Embryonic facial prominence (tissue), 1 donor: ENCODE results near the gene ROR2.
A peak's percentile ranks its signal among the peaks of the same experiment; 100 is the strongest.
"Not testable (repeated sequence)": the region's sequence is repeated elsewhere in the genome, so short reads cannot be mapped to it uniquely, and the experiment has no call there.

Source experiments
- DNase-seq: peaks from one replicate; pipeline ENCODE4 v3.0.0-alpha.2; 2016; ENCODE audit errors: extremely low spot score

The ROR2 gene

DNA sequence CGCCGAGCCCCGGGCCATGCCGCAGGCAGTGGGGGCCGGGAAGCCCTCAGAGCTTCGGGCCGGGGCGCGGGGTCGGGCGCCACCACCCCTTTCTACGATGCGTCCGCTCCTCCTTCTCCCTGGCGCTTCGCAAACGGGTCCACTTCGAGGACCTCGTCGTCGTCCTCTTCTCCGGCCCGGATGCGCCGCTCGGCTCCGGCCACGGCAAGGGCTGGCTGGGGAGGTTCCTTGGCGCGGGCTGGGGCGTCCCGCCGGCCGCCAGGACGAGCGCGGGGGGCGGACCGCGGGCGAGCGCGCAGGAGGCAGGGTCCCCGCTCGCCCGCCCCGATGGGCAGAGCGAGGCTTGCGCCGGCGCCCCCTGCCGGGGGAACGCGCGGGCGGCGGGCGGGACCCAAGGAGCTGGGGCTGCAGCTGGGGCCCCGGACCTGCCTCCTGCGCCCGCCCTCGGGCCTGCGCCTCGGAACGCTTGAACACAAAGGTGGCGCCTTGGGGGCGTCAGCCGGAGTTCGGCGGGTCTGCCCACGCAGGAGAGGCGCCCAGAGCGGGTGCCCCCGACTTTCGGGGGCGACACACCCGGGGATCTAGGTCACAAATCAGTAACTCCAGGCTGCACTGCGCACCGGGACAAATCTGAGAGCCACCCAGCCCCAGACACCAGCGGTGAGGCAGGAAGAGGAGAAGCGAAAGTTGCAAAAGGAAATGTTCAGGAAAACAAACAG lies at the start of gene ROR2:
ROR2 (minus strand) TSS at position 283 of the 719 bp plus-strand sequence.
- DNase-seq, result no peak

DNA sequence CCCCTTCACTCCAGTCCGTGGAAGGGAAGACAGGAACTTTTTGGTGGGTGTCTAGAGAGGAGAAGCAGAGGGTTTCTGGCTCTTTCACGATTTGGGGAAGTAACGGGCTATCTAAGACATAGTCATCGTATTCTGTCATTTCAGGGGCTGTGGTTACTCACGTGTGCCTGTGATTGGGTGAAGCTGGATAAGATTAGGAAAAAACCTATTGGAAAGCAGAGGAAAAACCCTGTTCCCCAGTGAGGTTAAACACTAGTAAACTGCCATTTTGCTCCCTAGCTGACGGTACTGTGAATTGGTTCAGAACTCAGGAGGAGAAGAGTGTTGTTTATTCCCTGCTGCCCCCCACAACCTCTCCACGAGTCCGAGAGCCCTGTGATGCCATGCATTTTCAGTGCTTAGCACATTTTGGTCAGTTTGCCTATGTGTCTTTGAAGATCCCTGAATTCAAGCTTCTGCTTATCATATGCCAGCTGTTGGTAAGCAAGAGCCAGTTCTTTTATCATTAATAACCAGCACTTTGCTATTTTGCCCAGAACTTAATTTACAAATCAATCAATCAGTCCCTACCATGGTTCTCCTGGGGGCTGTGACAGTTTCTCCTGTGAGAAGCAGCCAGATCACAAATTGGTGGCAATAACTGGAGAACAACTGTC lies 45.1 kb upstream of the ROR2 start:
- DNase-seq, result no peak

DNA sequence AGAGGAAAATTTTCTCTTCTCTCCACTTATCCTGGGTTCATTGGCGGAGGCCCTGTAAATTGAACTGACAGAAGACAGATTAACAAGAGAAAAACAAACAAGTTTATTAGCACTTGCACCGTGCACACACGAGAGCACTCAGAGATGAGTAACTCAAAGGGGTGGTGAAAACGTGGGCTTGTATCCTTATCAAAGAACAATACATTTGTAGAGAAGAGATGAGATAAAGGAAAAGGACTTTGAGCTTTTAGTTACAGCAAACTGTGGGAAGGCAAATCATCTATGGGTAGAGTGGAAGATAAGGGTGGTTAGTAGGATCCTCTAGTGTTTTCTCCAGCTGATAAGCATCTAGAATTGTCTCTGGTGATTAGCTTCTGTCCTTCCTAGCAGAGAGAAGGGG lies 44.4 kb upstream of the ROR2 start:
- DNase-seq, result no peak

DNA sequence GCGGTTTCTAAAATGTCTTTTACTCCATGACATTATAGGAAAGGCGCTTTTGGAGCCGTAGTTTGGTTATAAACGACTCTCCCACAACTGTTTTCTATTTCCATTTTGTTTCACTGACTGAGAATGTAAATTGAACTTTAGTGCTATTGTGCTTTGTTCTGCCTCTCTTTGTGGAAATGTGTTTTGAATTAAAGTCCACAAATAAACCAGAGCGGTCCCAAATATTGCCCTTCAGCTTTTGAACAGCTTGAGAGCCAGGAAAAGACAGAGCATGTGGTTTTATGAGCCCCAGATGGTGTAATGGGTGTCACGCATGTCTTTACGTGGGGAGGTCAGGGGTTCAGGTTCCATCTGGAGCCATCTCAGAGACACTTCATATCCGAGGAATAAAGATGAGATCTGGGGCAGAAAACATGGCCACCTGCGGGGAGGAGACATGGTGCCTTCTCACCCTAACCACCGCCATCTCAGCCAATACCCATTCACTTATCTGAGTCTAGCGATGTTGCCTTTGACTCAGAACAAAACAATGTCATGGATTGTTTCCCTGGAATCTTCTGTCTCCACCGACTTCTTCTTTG lies 42.5 kb upstream of the ROR2 start:
- peak; percentile 77 for DNase-seq

DNA sequence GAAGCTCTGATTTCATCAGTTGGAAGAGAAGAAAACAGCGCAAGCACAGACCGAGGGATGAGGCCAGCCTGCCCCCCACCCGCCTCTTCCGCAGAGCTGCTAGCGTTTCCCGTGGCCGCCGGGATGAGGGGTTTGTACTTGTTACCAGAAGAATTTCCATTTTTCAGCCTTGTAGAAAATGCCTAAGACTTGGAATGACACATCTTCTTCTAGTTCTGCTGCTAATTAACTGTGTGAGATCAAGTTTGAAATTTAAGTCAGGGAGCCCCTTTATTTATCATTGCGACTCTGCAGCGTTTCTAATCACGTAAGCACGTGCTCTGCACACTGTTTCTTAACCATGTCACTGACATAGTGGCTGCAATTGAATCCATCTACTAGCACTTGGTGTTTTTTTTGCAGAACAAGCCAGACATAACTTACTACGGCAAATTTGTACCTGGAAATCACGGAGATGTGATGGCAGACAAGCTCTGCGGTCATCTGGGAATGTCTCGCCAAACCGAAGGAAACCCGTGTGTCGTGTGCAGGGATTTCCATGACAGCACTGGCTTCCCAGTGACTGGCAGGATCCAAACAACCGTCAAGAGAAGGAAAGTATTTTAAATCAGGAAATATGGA lies 41.8 kb upstream of the ROR2 start:
- peak; percentile 67 for DNase-seq

DNA sequence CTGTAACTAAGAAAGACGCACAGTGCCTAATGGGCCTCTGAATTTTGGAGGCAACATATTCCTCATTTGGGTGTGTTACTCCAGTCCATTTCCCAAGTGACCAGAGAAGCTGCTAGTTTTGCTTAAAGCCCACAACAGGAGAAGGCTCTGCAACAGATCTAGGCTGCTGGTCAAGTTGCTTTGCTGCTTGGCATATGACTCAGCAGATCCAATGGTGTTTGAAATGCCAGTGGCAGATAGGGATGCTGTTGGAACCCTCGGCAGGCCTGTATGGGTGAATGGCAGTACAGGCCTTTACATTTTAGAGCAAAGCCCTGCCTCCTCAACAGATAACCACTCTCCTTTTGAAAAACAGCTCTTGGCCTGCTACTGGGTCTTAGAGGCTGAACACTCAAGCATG lies 36.2 kb upstream of the ROR2 start:
- no peak for DNase-seq

DNA sequence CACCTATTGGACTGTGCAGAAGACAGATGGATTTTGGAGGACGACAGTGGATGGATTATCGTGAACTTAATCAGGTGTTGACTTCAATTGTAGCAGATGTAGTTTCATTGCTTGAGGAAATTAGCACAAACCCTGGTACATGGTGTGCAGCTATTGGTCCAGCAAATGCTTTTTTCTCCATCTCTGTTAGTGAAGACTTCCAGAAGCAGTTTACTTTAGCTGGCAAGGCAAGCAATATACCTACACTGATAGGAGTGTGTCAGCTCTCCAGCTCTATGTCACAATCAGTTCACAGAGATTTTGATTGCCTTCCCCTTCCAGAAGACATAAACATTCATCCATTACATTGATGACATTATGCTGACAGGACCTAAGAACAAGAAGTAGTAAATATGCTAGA lies 35.7 kb upstream of the ROR2 start:
- no peak for DNase-seq

DNA sequence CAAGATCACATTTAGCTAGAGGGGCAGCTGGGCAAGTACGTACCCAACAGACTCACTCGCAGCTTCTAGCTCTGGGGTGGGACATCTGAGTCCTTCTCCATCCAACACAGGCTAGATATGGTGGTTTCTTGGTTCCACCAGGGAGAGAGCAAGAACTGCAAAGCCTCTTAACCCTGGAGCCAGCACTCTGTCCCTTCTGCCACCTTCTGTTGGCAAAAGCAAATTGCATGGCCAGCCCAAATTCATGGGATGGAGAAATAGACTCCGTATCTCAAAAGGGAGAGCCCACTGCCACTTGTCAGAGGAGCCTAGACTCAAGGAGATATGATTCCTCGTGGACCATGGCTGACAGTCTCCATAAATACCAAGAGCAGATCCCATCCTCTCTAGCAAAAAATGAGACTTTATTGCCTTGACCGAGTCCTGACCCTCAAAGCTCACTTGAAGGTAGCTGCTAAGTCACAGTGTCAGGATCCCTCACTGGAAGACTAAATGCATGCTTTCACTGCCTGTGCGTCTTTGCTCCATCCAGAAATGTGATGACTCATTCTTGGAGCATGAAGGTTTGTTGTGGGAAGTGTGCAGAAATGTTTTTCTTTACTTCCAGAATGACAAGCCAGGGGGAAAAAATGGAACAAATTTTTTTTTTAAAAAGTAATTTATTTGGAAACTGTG lies 28.8 kb upstream of the ROR2 start:
- no peak for DNase-seq

DNA sequence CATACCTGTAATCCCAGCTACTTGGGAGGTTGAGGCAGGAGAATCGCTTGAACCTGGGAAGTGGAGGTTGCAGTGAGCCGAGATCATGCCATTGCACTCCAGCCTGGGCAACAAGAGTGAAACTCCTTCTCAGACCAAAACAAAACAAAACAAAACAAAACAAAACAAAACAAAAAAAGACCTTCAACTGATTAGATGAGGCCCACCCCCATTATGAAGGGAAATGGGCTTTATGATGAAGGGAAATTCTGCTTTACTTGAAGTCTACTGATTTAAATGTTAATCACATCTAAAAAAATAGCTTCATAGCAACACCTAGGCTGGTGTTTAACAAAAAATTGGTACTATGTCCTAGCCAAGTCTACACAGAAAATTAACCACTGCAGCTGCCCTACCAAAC lies 25.2 kb upstream of the ROR2 start:
- DNase-seq, result not testable (repeated sequence)

DNA sequence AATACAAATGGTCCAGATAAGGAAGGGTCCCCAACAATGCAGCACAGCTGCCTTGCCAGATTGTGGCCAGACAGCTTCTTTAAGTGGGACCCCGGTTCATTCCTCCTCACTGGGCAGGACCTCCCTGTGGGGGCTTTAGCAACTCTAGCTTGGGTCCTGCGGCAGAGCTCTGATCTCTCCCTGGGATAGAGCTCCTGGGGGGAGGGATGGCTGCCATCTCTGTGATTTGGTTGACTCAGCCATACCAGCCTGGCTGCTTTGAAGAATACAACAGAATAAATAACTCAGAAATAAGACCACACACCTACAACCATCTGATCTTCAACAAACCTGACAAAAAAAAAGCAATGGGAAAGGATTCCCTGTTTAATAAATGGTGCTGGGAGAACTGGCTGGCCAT lies 22.7 kb upstream of the ROR2 start:
- no peak for DNase-seq

DNA sequence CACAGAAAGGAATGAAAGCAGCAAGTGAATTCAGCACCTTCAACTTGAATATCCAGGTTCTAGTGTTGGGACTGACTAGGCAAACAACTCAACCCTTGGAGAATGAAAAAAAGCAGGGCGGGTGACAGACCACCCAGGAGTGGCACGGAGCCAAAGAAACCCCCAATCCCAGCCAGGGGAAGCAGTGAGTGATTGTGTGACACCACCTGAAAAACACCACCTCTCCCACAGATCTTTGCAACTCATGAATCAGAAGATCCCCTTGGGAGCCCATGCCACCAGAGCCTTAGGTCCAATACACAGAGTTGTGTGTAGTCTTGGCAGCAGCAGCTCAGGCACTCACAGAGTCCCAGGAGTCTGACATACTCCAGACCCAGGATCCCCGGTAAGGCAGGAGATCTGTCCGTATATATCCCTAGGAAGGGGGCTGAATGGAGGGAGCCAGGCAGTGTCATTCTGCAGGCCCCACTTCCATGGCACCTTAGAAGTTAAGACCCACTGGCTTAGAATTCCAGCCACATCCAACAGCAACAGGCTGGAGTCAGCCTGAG lies 22.1 kb upstream of the ROR2 start:
- no peak for DNase-seq

DNA sequence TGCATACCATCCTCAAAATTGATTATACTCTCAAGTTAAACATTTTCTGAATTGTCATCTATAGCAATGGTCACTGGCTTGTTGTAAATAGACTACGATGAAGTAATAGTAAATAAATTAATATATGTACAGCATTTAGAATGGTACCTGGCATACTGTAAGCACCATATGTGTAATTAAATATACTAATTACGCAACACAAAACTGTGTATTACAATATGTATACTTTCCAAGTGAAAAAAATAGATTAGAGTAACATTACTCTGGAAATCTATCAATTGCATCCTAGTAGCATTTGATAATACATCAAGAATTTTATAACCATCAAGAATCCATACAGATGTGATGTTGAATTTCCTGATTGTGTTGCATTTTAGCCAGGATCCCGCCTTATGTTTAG lies 17.2 kb upstream of the ROR2 start:
- DNase-seq, result no peak

DNA sequence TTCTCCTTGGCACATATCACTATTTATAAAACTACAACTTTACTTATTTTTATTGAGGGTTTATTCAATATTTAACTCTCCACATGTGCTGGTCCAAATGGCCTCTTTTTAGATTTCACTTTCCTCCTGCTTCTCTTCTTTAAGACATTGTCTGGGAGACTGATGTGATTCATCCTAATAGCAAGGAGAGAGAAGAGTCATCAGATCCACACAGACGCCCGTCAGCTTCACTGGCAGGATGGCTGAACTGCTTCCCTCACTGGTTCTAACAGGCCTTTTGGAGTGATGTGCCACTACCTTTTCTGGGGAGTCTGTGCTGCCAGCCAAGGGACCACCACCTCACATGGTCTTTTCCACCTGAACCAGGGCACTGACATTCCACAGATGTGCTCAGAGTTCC lies 16.5 kb upstream of the ROR2 start:
- DNase-seq, result no peak

DNA sequence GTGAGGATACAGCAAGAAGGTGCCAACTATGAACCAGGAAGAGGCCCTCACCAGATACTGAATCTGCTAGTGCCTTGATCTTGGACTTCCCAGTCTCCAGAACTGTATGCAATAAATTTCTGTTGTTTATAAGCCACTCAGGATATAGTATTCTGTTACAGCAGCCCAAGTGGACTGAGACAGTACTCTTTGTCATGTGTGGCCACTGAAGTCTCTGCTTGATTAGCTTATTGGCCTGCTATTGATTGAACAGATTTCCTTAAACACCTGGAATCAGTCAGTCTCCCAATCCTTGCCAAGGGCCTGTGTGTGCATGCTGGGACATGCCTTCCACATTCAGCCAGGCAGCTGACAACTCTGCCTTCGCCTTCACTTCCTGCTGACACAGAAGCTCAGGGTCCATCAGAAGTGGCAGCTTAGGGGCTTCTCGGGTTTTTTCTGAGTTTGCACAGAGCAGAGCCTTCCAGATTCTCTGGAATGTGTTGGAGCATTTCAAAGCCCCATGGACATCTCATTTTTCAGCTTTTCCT lies 13.7 kb upstream of the ROR2 start:
- DNase-seq, result no peak

DNA sequence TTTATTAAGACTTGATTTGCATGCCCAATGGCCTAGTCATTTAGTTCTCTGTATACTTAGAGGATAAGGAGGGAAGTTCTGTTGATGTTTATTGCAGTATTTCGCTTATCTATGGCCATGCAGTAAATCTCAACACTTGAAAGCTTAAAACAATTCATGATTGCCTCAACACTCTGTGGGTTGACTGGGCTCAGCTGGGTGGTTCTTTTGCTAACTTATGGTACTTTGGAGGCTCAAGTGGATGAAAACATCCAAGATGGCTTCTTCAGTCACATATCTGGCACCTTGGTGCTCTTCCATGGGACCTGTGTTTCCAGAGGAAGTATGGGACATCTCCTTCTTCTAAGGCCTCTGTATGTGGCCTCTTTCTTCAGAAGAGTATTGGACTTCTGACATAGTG lies 10.3 kb upstream of the ROR2 start:
- no peak for DNase-seq

DNA sequence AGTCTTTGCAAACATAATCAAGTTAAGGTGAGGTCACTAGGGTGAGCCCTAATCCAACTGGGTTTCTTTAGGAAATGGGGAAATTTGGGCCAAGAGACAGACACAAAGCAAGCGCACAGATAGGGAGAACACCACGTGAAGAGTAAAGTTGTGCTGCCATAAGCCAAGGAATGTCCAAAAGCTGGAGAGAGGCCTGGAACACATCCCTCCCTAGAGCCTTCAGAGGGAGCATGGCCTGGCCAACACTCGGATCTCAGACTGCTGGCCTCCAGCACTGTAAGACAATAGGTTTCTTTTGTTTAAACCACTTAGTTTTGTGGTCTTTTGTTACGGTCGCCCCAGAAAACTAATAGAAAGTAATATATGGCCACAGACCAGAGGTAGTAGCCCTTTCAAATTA lies 8.1 kb upstream of the ROR2 start:
- DNase-seq, result no peak

DNA sequence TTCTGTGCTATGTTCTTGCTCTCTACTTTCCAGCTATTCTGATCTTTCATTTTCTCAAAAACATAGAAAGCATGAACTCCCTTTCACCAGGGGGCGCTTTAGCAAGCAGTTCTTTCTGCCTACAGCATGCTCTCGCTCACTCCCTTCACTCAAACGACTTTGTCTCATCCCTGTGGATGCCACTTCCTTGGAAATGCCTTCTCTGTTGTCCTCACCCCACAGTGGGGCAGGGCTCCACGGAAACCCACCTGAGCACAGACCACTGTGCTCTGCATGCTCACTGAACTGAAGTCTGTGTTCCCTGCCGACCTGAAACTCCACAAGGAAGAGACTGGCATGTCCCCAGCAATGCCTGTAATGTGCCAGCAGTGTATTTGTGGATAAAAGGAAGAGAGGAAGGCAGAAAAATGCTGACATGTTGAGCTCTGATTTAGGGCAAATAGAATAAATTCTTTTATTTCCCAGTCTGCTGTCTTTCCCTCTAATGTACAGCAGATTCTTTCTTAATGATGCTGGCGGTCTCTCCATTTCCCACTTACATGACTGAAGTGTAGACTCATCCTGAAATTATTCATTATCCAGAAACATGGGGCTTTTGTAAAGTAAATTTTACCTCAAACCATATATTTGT lies 4.9 kb upstream of the ROR2 start:
- no peak for DNase-seq

DNA sequence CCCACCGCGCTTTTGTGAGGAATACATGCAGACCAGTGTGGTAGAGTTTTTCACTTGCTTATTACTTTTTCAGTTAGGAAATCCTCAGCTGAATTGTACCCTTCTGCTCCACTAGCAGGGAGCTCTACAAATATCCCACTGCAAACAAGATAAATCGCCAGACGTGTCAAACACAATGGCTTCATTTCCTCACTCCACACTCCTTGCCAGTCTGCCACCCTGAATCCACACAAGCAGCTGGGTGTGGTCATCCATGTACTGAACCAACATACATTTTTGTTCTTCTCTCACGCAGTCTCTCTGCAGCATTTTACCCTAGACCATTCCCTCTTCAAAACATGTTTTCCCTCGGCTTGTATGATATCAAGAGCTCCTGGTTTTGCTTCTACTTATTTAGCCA lies 3.7 kb upstream of the ROR2 start:
- no peak for DNase-seq

DNA sequence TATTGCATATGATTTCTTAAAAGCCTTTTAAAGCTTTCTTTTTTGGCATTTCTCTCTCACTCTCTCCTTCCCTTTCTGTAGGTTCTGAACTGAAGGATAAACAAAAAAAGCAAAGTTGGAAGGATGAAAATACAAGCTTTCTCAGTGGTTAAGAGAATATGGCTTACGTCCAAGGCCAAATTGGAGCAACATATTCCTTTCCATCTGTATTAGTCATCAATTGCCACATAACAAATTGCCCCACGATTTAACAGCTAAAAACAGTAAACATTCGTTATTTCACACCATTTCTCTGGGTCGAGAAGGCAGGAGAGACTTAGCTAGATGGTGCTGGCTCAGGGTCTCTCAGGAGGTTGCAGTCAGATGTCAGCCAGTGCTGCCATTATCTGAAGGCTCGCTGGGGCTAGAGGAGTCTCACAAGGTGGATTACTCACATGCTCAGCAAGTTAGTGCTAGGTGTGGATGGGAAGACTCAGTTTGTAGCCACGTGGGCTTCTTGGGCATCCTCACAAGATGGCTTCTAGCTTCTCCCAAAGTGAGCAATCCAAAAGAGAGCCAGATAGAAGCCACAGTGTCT lies 2.0 kb upstream of the ROR2 start:
- DNase-seq, result no peak

DNA sequence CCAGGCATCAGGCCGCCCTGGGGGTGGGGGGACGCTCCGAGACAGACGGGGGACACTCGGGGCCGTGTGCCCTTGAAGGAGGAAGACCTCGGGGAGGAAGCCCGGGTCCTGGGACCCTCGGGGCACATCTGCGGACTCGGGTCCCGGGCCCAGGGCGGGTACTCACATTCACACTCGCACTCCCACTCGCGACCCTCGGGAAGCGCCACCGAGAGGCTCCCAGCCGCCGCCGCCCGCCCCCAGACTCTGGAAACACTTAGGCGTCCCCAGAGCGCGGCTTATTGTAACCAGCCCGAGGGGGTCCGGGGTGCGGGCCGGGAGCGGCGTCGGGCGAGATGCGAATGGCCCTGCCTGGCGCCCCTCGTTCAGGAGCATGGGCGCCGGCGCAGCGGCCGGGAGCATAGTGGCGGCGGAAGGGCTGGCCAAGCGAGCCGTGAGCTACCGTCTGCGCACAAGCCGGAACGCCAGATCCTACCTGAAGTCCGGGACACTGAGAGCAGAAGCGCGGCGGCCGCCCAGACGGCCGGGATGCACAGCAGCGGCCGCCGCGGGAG lies 559 bp downstream of the ROR2 start:
- DNase-seq, result no peak
